ENCODE results near the gene MAD1L1.

MAD1L1 gene

DNA sequence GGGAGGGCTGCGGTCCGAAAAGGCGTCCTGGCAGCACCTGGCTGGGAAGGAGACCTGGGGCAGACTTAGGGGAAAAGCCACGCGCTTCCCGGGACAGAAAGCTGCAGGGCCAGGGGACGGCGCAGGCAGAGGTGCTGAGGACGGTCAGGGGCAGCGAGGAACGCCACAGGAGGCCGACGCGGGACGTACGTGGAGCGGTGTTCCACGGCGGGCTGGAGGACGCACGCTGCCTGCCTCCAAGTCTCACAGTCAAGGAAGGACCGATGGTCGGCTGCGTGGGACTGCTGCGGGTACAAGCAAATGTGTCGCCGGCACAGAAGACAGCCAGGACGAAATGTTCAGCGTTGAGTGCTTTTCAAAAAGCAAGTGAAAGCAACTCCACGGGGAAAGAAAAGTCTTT is 317.4 kb downstream of the MAD1L1 start:
- no peak overlapping the region for H3K4me3 ChIP-seq (ENCODE audit: low read length)
- no peak for DNase-seq (ENCODE audit: low read depth, low spot score)

DNA sequence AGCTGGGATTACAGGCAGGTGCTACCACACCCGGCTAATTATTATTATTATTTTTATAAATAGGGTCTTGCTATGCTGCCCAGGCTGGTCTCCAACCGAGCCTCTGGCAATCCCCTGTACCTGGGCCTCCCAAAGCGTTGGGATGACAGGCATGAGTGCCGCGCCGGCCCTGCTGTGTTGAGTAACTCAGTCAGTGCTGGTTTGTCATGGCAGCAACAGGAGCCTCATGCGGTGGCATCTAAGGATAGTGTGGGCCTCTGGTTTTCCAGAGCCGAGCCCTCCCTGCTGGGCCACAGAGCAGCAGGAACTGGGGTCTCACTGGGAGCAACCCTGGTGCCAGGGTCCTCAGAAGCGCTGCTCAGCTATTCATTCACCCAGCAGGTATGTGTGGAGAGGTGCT is 318.0 kb downstream of the MAD1L1 start:
- H3K4me3 ChIP-seq (ENCODE audit: low read length): no peak overlapping the region

DNA sequence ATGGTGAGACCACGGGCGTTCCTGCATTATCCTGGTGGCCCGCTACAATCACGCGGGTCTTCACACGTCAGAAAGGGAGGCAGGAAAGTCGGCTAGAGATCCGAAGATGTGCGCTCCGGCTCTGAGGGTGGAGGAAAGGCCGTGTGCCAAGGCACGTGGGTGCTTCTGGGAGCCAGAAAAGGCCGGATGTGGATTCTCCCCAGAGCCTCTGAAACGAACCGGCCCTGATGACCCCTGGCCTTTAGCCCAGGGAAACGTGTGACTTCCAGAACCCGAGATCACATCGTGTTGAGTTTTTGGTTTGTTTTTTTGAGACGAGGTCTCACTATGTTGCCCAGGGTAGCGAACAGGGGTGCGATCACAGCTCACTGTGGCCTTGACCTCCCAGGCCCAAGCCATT is 318.4 kb downstream of the MAD1L1 start:
- no peak overlapping the region for H3K4me3 ChIP-seq (ENCODE audit: low read length)
- no peak for DNase-seq (ENCODE audit: low read depth, low spot score)

More for the DNA sequence above, 318.0 kb downstream of the MAD1L1 start:
- DNase-seq (ENCODE audit: low read depth, low spot score): no peak

DNA sequence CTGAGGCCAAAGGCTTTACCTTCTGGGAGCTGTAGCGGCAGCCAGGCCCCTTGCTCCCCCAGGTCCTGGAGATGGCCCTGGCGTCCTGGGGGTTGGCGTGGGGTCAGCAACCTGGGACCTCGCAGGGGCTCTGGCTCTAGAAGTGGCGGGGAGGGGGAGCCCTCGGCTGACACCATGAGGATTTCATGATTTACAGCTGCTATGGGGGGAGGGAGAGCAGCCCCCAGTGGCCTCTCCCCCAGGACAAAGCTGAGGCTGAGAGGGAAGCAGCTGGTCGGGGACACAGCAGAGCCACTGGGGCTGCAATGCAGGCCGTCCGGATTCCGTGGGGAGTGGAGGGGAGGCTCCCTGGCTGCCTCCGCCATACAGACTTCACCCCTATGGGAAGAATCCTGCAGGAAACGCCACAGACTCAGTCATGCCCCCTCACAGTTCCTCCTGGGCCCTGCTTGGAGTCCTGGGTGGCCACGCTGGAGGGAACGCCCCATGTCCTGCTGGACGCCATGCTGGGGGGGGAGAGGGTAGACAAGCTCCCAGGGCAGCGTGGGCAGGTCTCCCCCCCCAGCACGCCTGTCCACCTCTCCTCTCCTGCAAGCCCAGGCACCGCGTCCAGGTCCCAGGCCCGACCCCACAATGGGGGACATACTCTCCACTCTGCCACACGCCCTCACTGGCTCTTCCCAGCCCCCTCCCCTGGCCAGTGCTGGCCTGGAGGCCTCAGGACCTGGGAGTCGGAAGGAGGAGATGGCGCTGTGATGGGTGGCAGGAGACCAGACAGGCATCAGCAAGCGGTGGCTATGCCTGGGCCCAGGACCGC is 319.1 kb downstream of the MAD1L1 start:
- no peak for DNase-seq (ENCODE audit: low read depth, low spot score)
- no peak overlapping the region for H3K4me3 ChIP-seq (ENCODE audit: low read length)

DNA sequence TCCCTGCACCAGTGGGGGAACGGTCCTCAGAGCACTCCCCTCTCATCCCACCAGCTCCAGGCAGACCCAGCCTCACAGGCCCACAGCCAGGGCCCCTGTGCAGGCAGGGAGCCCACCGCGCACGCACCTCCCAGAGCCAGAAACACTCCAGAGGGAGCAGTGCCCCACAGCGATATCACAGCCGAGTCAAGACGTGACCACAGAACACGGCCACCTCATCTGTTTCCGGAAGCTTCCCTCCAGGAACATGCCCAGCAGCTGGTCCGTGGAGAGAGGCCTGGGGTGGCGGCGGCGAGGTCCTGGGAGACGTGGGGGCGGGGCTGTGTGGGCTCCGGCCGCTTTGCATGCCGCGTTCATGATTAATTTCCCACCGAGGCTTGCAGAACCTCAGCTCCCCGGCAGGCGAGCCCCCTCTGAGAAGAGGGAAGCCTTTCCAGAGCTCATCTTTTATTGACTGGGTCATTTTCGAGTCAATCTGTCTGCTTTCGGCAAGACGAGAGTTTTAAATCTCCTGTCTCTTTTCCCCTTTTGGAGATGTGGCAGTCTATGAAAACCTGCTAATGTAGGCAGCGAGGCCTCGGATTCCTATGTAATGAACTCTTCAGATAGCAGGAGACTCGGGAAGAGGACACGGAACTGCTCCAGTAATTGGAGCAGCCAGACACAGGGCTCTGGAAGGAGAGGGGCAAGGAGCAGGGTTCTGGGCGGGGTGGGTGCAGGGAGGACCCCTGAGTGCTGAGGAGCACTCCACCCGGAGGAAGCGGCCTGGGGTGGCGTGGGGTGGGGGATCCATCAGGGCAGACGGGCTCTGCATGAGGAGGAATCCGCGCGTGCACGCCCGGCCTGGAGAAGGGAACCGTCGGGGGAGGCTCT is 319.9 kb downstream of the MAD1L1 start:
- DNase-seq (ENCODE audit: low read depth, low spot score): no peak

DNA sequence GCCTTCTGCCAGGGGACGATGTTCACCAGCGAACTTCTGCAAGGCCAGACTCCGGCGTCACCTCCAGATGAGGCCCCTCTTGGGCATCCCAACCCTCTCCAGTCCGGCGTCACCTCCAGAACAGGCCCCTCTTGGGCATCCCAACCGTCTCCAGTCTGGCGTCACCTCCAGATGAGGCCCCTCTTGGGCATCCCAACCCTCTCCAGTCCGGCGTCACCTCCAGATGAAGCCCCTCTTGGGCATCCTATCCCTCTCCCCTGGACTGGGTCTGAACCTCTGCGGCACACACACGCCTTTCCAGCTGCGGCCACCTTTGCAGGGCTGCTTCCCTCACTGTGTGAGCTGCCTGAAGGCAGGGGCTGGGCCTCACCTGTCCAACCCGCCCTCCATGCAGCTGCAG is 321.2 kb downstream of the MAD1L1 start:
- DNase-seq (ENCODE audit: low read depth, low spot score): no peak
- no peak overlapping the region for H3K4me3 ChIP-seq (ENCODE audit: low read length)

More for the DNA sequence above, 319.9 kb downstream of the MAD1L1 start:
- no peak overlapping the region for H3K4me3 ChIP-seq (ENCODE audit: low read length)

DNA sequence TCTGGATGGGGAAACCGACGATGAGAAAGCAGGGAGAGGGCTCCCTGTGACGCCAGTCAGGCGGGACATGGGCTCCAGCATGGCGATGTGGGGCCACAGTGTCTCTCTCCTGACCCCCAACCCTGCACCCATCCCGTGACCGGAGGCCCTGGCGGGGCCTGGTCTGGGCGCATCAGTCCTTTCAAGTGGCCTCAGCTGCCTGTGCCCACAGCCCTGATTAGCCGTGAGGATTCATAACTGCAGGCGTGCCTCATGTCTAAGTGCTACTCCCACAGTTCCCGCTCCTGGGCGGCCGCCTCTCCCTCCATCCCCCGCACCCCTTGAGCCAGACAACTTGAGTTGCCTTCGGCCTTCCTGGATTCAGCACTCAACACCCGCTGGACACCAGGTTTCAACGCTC is 321.9 kb downstream of the MAD1L1 start:
- no peak overlapping the region for H3K4me3 ChIP-seq (ENCODE audit: low read length)
- no peak for DNase-seq (ENCODE audit: low read depth, low spot score)

DNA sequence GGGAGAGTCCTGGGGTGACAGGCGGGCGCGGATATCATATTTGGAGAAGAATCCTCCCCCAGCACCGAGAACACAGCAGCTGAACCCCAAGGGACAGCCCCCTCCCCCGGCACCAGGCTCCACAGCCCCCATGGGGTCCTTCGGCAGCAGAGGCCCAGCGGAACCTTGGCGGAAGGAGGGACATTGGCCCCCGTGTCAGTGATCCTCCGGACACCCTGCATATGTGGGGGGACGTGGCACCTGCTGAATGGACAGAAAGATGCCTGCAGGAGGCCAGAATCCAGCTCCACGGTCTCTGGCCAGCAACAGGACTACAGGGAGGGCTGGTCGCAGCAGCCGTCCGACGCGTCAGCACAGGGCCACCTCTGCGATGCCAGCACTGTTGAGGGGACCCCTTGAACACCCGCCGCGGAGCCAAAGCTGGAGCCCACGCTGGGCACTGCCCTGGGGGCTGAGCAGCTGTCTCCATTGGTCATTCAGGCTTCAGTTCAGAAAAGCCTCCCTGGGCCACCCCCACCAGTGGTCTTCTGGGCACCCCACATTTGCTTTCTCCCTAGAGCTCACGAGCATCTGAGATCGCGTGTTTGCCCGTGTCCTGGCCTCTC is 322.6 kb downstream of the MAD1L1 start:
- no peak for DNase-seq (ENCODE audit: low read depth, low spot score)

DNA sequence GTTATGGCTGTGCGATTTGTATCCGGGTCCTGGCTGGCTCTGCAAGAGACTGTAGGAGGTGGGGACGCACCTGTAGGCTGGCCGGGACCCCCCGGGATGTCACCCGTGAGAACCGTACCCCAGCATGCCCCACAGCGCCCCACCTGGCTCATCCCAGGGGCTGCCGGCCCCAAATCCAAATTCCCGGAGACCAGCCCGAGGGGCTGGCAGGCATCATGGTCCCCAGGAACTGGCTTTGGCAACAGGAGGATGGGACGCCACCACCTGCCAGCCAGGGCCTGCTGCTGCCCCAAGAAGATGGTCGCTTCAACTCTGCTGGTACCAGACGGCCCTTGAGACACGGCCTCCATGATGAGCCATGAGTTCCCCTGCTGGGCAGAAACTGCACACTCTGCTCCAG is 323.3 kb downstream of the MAD1L1 start:
- no peak for DNase-seq (ENCODE audit: low read depth, low spot score)
- H3K4me3 ChIP-seq (ENCODE audit: low read length): no peak overlapping the region

More for the DNA sequence above, 322.6 kb downstream of the MAD1L1 start:
- no peak overlapping the region for H3K4me3 ChIP-seq (ENCODE audit: low read length)

DNA sequence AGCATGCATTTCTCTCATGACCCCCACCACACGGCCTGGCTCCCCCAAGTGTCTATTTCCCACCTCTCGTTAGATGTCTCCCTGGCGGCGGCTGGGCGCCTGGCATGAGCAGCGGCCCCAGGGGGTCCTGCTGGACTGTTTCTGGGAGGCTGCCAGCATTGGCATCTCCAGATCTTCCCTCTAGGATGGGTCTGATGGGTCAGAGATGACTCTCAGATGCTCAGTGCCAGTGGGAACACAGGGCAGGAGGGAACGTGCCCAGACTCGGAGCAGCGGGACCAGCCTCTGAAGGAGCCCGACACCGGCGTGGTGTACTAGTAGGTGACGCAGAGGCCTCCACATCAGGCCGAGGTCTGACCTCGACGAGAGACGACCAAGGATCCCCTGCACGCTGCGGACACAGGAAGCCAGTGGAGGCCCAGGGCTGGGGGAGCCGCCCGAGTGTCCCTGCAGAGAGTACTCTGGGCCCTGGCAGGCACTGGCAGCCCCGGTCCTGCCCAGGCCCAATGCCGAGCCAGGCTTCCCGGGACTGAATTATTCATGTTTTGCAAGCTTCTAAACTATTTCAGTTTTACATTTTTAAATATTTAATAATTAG is 323.8 kb downstream of the MAD1L1 start:
- no peak overlapping the region for H3K4me3 ChIP-seq (ENCODE audit: low read length)
- DNase-seq (ENCODE audit: low read depth, low spot score): no peak

DNA sequence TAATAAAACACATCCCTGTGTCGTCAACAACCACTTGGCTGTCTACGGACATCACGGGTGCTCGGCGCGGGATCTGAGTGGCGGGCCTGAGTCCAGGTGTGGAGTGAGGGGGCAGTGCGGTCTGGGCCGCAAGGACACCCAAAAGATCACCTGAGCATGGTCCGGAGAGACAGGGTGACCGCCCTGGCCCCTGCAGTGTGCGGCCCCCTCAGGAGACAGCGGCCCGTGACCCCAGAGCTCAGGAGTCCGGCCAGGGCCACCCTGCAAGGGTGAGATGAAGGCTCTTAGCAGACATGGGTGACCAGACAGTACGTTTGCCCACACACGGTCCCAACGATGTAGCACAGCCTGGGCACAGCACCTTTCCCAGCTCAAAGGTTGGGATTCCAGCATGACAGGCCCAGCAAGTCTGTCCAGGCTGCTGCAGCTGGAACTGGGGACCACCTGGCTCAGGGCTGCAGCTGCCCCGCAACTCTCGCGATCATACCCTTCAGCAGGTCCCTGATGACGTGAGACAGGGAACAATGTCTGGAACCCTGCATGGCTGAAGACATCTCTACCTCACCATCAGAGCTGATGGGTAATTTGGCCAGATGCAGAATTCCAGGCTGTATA is 324.9 kb downstream of the MAD1L1 start:
- no peak overlapping the region for H3K4me3 ChIP-seq (ENCODE audit: low read length)
- no peak for DNase-seq (ENCODE audit: low read depth, low spot score)

DNA sequence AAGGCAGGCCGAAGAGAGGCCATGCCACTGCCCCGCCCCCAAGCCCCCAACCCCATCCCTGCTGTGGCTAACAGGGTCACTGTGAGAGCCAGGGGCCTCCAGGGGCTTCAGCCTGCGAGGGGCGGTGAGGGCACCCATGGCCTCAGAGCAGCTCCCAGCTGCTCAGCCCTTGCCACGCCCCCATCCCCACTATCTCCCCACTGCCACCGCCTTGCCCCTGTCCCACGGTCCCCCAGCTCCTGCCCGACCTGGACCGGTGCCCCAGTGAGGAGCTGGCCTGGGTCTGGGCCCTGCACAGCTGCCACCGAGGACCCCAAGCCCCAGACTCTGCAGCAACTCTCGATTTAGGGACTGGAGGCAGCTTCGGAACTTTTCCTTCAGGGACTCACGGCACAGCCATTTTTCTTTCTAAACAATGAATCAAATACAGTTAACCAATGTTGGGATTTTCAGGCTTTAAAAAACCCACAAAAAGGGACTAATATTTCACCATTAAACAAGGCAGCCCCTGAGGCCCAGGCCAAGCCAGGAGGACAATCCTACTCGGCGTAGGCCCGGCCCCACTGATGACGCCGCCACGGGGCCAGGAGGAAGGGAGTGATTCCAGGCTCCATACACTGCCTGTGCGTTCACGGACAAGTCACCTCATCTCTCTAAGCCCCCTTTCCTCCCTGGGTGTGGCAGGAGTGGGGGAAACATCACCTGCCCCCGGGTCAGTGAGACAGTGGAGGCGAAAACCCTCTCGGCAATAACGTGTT is 325.6 kb downstream of the MAD1L1 start:
- no peak for DNase-seq (ENCODE audit: low read depth, low spot score)
- H3K4me3 ChIP-seq (ENCODE audit: low read length): no peak overlapping the region

DNA sequence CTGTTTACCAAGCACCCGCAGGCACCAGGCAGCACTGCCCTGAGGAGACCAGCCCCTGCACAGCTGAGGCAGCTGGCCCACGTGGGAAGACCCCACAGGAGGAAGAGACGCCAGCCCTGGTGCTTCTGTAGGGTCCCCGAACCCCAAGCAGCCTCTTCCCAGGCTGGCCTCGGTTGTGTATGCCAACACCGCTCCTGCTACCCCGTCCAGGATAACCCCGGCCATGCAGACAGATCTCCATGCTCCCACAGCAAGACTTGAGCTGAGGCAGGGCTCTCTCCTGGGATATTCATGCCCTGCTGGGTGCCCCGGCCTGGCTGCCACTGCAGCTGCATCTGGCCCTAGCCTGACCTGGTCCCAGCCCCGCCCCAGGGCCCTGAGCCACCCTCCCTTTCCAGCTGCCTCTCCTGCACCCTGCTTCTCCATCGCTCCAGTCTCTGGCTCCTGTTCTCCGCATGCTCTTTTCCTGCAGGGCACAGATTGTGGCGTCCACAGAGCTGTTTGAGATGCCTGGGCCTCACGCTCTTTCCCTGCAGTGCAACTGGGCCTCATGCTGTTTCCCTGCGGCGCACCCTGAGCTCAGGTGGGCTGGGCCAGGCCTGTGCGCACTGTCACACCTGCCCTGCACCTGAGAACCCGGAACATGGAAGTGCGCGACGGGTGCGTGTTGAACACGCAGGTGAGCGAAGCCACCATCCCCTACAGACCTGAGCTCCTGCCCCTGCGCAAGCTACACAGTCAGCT is 326.5 kb downstream of the MAD1L1 start:
- H3K4me3 ChIP-seq (ENCODE audit: low read length): no peak overlapping the region
- no peak for DNase-seq (ENCODE audit: low read depth, low spot score)

DNA sequence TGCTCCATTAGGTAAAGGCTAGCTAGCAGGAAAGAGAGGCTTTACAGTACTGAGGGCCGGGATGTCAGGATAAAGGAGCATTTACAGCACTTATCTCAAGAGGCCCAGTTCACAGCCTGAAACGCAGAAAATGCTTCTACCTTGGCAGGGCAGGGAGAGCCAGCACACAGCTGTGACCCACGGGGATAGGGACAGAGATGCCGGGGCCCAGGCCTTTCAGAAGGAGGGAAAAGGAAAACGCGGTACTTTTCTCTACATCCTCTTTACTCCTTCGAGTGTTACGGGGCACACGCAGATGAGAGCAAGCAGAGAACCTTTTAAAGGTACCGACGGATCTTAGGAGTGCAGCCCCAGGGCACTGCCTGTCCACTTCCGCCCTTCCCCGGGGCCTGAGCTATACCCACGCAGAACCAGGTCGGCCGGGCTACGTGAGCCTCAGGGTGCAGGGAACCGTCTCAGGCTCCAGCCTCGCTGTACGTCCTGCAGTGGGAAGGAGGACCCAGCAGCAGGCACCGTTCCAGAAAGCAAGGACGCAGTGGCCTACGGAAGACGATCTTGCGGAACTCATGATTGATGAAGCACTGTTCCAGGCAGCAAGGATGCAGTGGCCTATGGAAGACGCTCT is 330.4 kb downstream of the MAD1L1 start:
- H3K4me3 ChIP-seq (ENCODE audit: low read length): no peak overlapping the region

DNA sequence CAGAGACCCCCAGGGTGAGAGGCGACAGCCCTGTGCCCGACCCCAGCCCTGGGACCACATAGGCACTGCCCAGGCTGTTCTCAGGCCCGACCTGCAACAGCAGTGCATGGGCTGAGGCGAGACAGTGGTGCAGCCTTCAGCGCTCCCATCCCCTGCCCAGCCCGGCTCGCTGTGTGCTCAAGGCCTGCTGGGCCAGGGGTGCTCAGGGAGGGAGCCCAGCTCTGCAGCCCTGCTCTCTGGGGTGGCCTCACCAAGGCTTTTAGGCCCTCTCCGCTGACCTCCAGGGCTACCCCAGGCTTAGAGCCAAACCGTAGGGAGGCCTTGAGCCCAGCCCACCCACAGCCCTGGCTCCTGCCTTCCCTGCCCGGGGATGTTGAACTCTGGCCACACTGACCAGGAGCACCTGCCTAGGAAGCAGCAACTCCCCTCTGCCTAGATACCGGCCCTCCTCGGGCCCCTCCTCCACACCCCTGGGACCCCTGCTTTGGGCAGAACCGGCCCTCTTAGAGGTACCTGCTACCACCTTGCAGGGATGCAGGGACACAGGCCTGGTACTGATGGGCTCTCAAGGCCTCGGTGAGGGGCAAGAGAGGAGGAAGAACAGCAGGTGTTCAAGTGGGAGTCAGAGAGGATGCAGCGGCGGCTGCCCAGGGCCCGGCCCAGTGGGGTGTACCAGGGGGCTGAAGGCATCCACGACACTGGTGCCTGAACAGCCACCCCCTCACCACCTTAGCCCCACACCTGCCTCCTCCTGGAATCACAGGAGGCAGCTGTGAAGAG is 331.1 kb downstream of the MAD1L1 start:
- H3K4me3 ChIP-seq (ENCODE audit: low read length): no peak overlapping the region
- no peak for DNase-seq (ENCODE audit: low read depth, low spot score)

More for the DNA sequence above, 330.4 kb downstream of the MAD1L1 start:
- no peak for DNase-seq (ENCODE audit: low read depth, low spot score)

DNA sequence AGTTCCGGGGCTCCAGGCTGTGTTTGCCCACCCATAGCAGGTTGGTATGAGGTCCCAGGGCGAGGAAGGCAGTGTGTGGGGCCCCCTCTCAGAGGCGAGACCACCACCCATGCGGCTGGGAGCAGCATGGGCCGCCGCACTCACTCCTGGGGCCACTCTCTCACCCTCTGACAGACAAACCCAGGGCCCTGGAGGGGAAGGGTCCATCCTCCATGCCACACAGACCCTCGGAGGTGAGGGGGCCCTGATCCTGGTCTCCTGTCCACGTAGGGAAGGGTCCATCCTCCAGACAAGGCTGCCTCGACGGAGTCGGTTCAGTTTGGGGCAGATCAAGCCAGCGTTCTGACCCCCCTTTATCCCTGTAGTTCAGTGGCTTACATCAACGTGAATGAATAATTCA is 331.9 kb downstream of the MAD1L1 start:
- DNase-seq (ENCODE audit: low read depth, low spot score): no peak
- H3K4me3 ChIP-seq (ENCODE audit: low read length): no peak overlapping the region
